Activated CD4-positive, alpha-beta T cell treated with anti-CD3 and anti-CD28 coated beads, Interleukin-2, amount 50 U/mL, for 48 hours (primary cell): ENCODE results near the gene NUP50.

ENCODE experiments used
- DNase-seq, 2 experiments: peaks; one replicate each; pipeline ENCODE4 v3.0.0-alpha.2; 2020

The NUP50 gene

DNA sequence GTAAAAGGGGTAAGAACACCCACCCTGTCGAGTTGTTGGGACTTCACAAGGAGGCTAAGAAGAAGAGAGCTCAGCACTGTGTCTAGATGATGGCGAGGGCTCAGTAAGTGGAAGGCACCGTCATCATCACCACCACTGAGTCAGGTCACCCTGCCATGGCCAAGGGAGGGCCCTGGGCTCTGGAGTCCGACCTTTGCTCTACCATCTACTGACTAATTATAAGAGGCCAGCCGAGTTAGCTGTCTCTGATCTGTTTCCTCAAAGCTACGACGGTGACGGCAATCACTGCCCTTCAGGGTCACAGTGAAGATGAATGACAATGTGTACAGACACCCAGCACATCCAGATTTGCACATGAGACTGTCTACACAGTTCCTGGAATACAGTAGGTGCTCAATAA is 47.7 kb downstream of the NUP50 start:
- DNase-seq, result no peak

DNA sequence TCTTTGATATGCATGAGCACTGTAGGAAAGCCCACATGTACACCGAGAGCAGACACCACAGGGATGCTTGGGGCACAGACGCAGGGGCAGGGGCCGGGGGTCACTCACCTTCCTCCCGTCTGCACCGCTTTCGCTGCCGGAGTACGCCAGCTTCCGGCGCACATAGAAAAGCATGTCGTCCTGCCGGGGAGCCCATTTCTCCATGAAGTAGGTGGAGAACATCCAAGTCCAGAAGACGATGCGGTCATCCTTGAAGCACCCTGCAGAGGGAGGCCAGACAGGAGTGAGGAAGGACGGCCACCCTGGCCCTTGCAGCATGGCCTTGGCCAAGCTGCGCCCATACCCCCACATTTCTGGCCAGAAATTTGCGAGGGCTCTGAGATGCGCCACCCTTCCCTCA is 48.1 kb downstream of the NUP50 start:
- no peak for DNase-seq

DNA sequence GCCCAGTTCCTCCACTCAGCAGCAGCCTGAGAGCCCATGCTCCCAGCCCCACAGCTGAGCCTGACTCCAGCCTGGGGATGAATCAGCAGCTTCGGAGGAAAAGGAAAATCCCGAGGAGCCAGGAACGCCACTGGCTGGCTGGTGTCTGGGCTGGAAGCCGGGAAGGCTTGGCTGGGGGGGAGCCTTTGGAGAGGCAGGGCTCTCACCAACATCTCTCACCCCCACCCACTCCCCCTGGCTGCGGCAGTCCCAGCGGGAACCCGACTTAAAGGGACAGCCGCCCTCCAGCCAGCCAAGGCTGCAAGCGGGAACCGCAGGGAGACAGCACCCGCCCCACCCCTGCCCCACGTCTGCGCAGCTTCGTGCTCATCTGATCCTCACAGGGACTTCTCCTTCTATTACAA is 48.6 kb downstream of the NUP50 start:
- no peak for DNase-seq

DNA sequence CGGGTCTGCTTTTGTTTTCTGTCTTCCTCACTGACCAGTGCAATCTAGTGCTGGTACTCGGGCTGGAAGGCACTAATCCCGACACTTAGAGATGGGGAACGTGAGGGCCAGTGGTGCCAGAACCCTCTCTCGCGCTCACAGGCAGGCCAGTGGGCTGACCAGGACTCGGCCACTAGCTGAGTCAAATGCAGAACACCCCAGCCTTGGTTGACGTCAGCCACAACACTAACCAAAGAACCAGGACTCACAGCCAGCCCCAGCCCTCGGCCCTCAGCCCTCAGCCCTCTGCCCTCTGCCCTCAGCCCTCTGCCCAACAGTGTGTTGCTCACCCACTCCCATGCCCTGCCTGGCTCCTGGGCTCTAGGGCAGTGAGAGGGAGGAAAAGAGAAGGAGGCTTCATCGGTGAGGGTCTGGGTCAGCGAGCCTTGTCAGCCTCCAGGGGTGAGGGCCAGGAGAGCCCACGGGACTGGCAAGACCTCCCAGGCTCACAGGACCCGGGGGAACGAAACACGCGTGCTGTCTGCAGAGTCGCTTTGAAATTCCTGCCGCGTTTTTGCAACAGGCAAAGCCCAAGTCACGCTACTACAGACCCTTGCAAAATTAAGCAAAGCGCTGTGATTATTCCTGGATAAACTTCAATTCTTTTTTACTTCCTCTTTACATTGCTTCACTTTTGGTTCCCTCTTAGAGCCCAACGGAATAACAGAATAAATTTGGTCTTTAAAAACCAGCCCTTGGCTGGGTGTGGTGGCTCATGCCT is 49.4 kb downstream of the NUP50 start:
- DNase-seq, result no peak

DNA sequence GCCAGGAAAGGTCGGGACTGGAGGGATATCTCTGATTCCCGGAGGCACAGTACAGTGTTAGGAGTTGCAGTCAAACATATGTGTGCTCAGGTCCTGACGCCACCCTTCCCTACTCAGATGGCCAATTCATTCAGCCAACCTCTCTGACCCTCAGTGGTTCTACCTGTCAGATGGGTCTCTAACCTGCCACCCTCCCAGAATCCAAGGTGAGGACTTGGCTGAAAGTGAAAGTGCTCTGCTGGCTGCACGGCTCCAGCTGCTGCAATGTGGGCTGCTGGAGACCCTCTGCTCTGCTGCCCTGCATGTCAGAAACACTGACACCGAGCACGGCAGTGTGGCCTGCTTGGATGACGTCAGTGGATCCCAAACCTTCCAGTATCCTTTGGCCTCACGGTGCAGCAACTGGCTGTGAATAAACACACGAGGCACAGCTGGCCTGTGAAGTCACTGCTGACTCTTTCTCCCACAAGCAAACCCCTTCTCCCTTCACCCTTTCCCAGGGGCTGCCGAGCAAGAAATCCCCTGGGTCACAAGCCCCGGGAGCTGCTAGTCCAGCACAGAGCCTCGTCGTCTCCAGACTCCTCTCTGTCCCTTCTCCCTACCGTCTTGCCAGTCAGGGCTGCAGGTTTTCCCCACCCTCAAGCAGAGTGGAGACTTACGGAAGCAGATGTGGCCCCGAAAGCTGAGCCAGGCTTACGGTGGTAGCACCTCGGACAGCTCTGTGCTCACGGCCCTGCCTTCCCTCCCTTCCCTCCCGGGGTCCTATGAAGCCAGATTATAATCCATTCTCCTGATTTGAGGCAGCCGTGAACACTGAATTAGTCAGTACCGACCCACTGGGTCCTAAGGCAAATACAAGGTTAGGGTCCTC is 52.6 kb downstream of the NUP50 start:
- no peak for DNase-seq

DNA sequence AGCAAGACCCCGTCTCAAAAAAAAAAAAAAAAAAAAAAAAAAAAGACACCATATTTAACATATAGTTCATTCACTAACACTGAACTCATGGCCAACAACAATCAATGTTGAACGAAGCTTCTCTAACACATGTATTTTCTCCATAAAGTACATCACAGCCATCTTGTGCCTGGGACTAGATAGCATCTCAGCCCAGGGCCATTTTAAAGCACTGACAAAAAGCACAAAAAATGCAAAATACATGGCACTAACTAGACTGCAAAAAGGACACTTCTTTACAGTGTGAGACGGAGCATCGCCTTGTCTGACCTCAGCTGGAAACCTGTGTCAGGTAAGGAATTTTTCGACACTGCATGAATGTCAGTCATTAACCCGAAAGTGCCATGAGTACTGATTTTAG is 53.6 kb downstream of the NUP50 start:
- DNase-seq, result no peak

DNA sequence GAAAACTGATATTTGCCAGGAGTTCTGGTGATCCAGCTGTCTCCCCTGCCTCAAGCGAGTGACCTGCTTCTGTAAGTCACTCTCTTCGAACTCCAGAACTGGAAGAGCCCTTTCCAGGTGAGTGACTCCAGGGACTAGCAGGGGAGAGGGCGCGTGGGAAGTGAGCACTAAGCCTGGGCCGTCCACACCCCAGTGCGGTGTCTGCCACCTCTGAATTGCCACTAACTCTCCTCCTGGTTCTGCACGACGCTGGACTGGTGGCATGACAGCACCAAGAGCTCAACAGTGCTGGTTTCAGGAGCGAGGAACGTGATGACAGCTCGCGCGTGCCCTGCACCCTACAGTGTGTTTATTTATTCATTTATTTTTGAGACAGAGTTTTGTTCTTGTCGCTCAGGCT is 54.1 kb downstream of the NUP50 start:
- DNase-seq, result no peak

DNA sequence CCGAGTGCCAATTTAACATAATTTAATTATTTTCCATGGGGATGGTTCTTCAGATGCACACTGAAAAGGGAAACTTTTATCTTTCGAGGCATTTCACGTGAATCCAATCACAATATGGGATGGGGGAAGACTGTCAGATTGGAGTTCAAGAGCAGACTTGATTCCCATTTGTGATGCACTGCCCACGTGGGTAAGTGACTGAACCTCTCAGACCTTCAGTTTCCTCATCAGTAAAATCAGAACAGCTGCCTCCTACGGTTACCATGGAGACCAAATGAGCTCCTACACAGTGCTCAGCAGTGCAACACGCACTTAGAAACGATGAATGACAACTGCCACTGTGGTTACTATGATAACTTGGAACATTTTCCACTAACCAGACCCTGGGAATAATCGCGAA is 55.3 kb downstream of the NUP50 start:
- DNase-seq, result peak; percentile 33 to 62

DNA sequence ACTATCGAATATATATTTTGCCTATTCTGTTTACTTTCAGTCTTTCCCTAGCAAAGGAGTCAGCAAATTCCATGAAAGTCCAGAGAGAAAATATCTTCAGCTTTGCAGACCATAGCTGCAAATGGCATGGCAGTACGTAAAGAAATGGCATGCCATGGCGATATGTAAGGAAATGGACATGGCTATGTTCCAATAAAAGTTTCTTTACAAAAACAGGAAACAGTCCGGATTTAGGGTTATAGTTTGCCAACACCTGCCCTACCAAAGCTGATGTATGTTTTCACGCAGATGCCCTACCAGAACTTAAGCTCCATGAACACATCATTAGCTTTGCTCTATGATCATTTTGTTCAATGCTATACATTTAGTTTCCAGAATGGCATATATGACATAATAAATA is 57.5 kb downstream of the NUP50 start:
- DNase-seq, result no peak

DNA sequence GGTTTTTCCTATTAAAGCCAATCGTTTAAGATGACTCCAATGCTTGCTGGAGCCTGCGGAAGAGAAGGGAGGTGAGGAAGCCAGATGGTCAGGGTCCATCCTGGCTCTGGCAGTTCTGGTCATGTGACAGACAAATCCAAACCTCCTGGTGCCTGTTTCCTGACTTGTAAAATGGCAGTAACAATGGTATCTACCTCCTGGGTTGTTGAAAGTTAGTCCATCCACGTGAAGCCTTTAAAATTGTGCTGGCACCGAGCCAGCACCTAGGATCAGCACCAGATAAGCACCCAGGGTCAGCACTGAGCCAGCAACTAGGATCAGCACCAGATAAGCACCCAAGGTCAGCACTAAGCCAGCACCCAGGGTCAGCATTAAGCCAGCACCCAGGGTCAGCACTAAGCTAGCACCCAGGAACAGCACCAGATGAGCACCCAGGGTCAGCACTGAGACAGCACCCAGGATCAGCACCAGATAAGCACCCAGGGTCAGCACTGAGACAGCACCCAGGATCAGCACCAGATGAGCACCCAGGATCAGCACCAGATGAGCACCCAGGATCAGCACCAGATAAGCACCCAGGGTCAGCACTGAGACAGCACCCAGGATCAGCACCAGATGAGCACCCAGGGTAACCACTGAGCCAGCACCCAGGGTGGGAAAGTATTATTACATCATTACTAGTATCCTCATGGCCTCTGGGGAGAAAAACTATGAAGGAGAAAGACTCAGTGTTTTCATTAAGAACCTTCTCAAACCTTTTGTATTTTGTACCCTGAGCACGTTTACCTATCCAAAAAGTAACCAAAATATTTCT is 59.8 kb downstream of the NUP50 start:
- no peak for DNase-seq

DNA sequence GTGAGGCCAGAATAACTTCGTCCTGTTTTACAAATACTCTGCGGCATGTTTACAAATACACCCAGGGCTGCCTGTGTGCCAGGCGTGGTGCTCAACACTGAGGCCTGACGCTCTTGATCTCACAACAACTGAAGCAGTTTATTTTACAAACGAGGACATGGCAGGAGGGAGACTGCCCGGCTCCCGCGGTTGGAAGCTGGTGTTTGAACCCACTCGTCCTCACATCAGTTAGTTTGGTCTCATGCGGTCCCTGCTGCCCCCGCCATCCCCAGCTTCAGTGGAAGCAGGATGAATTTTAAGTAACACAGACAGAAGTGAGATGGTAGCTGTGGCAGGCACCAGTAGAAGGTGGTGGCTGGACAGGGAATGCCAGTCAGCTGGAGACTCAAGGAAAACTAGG is 60.6 kb downstream of the NUP50 start:
- no peak for DNase-seq

DNA sequence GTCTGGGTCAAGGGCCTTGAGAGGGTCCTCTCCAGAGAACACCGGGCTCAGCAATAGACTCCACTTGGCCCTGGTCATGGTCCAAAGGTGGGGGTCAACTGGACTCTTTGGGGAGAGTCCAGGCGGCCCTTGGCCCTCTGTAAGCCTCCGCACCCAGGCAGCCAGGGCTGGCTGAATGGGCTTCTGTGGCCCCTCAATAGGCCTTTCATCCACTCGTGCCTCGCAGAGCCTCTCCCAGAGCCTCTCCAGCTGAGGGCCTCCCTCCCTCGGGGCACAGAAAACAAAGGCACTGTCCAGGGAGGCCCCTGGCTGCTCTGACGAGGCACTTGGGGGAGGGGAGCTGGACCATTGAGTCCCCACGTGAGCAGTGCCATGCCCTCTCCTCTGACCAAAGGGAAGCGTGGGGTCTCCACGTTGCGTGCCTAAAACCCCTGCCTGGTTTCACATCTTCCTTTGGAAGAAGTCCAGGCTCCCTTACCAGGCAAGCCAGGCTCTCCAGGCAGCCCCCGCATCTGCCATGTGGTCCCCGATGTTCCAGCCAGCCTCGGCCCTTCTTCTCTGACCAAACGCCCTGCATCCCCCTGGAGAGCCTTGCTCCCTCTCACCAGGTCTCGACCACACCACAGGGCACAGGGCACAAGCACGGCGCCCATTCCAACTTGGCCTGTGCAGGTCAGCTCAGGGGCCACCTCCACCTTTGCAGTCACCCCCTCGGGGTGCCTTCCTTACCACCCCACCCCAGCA is 61.4 kb downstream of the NUP50 start:
- no peak for DNase-seq

DNA sequence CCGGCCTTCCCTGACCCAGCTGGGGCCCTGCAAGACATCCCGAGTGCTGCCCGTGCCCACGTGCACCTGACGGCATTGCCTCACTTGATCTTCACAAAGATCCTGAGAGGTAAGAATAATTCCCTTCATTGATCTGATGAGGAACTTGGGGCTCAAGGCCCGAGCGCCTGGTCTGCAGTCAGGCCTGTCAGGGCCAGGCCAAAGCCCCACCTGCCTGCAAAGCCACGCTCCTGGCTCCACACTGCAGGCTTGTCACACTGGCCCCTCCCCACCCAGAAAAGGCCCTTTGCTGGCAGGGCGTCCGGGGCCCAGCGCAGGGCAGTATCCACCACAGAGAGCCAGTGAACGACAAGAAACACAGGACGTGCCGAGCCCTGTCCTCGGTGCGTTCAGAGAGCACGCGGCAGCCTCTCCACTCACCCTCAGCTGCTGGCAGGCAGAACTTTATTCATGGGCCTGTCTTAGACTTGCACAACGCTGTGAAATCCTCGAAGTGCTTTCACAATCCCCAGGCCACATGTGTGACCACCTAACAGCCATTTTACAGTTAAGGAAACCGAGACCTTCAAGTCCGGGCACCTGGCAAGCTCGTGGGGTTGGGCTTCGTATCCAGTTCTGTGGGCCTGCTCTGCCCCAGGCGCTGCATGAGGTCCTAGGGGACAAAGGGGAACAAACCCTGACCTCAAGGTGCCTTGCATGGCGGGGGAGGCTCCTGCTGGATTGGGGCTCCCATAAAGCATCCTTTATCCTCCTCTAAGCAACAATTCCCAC is 62.2 kb downstream of the NUP50 start:
- DNase-seq, result no peak

DNA sequence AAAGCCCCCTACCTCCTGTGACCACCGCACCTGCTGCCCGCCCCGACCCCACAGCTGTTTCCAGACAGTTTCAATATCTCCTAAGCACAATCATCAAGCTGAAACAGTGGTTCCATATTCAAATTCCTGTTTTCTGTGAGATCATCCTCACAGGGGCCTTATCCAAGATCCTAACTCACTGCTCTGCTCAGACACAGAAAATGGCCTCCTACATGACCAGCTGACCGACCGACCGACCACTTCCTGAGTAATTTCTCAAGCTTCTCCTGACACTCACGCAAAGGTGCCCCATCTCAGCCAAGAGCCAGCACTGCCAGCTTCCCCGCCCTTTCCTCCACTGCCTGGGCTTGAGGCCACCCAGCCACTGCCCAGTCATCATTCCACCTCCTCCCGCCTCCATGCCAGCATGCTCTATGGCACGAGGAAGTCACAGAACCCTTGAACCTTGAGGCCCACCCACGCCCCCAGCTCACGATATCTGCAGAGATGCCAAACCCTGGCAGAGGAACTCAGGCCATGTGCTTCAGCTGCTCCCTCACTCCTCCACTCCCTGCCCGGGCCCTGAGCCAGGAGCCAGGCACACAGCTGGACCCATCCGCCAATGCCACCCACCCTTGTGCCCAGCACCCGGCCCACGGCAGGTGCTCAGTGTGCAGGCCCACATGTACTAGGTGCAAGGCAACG is 62.9 kb downstream of the NUP50 start:
- DNase-seq, result no peak

DNA sequence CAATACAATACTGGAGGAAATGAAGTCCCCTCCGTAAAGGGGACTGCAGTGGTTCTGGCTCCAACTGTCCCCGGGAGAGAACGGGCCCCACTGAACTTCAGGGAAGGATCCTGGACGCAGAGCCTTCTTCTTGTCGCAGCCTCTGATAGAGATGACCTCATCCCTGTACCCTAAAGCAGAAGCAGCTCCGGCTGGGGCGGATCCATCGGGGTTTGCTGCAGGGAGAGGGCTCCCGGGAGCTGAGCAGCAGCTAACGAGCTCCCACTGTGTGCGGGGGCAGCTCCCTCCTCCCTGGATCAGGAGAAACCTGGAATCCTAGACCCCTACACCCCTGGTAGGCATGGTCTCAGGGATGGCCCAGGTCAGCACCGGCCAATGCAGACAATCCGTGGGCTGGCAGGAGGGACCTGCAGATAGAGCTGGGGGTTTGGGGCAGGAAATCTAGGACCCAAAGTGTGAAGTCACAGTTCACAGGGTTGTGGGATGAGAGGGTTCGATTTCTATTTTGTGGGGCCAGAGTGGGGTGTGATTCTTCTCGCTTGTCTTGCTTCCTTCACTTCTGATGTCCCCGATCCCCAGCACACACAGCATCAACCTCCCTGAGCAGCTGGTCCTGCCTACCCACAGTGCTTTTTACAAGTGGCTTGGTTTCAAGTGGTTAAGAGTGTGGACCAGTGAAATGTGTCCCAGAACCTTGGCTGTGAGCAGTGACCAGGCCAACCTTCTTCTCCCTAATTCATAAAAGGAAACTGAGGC is 64.1 kb downstream of the NUP50 start:
- no peak for DNase-seq

DNA sequence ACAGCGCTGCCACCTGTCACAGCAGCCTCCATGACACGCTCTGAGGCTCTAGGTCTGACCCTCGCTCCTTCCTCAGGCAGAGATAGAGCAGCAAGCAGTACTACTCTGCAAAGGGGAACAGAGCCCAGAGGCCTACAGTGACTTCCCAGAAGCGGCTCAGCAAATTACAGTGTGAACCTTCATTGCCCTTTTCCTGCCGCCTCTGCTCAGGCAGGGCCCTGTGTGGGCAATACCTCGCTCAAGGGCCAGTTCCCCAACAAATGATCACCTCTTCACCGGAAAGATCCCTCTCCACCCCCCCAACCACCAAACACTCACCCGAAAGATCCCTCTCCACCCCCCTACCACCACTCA is 64.7 kb downstream of the NUP50 start:
- DNase-seq, result no peak

DNA sequence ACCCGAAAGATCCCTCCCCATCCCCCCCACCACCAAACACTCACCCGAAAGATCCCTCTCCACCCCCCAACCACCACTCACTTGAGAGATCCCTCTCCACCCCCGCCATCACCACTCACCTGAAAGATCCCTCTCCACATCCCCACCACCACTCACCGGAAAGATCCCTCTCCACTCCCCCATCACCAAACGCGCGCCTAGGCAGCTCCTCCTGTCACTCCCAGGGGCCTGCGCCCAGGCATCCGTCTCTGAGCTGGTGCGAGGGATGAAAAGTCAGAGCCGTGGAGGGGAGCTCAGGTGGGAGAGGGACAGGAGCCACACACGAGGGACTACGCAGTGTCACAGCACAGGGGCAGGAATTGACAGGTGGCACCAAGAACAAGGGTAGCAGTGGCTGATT is 65.5 kb downstream of the NUP50 start:
- DNase-seq, result no peak

DNA sequence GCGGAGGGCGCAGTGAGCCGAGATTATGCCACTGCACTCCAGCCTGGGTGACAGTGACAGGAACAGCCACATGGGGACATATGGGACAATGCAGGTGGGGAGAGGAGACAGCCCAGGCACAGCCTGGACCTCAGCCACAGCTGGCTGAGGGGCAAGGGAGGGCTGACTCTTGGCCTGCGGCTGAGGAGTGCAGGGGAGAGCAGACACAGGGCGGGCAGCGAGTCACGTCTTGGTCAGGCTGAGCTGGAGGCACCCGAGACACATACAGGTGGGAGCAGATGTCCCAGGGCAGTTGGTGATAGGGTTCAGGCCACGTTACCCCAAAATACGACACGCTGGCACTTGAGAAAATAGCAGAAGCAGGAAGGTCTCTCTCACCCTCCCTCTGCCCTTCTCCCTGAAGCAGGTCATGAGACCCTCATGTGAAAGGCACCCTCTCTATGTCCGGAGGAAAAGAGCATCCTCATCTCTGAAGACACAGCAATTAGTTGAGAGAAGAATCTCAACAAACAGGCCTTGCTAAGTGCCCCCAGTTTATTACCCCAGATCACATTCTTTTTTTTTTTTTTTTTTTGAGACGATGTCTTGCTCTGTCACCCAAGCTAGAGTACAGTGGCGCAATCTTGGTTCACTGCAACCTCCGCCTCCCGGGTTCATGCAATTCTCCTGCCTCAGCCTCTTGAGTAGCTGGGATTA is 66.4 kb downstream of the NUP50 start:
- no peak for DNase-seq

DNA sequence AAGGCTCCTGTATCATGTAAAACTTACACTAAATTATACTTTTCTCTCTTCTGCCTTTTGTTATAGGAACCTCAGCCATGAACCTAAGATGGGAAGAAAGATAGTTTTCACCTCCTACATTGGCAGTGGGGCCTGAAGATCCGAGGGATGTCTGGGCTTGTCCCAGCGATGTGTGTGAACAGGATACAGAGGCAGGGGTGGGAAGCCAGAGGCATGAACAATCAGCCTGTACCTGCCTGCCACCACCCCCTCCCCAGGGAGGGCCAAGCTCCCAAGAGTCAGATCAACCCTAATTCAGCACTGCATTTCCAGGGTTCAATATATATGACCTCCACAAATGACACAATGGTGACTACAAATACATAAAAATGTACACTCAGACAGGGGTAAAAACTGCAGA is 67.6 kb downstream of the NUP50 start:
- no peak for DNase-seq

DNA sequence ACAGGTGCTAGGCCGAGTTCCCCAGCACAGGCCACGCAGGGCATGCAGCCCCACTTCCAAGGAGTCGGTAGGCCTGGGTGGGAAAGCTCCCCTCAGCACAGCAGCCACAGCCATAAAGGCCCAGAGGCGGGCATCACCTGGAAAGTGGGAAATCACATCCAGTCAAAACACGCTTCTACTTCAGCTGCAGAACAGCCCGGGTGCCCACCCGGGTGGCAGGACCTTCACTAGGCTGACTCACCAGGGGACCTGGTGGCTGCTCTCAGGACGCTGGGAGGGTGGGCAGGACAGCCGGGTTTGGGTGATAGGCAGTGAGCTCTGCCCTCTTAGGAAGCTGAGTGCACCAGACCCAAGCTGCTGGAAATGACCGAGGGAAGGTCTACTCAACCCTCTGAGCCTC is 69.7 kb downstream of the NUP50 start:
- no peak for DNase-seq
